ENCODE measurements around the gene ROBO1.

DNA sequence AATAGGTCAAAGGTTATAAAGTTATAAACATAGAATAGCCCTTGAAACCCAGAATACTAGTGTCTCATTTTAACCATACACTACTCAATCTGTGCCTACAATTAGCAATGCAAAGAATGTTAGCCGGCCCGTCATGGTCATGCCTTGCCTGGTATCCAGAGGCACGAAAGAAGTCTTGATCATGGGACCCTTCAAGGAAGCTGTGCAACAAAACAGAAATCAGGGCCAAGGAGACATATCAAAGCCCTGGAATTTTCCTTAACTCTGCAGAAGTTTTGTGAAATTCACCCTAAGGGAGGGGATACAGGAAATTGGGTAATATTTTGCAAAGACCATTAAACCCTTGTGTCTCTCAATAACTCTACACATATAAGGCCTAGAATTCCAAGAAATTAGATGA, 482.4 kb downstream of the ROBO1 start:
- TF ChIP-seq CTCF (IDR thresholded peaks at IDR 0.05), result no peak
- TF ChIP-seq POLR2A (IDR thresholded peaks at IDR 0.05), result no peak
